Measurements from ENCODE around the gene AGRN.

DNA sequence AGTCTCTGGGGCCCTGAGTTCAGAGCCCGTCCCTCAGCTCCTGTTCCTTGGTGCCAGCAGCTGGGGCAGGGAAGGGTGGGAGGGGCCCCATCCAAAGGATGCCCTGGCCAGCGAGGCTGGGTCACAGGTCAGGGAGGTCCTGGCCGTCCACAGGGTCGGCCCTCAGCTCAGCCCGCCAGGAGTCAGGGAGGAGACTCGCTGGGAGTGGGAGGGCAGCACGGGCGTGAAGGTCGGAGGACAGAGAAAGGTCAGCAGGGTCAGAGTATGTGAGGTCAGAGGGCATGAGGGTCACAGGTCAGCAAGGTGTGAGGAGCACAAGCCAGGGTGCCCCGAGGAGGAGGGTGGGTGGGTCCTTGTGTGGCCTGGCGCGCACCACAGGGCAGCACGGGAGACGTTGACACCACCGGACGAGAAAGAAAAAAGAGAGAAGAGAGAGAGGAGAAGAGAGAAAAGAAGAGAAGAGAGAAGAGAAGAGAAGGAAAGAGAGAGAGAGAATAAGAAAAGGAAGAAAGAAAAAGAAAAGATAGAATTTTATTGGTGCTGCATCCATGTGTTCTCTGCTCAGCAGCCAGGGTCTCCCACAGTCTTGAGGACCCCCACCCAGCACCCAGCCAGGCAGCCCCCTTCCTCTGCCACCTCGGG, 45.1 kb upstream of the AGRN start:
- TF ChIP-seq EP300 (IDR thresholded peaks at IDR 0.05): no peak
- no peak for TF ChIP-seq POLR2A (IDR thresholded peaks at IDR 0.05)
- TF ChIP-seq, protein P1, sequence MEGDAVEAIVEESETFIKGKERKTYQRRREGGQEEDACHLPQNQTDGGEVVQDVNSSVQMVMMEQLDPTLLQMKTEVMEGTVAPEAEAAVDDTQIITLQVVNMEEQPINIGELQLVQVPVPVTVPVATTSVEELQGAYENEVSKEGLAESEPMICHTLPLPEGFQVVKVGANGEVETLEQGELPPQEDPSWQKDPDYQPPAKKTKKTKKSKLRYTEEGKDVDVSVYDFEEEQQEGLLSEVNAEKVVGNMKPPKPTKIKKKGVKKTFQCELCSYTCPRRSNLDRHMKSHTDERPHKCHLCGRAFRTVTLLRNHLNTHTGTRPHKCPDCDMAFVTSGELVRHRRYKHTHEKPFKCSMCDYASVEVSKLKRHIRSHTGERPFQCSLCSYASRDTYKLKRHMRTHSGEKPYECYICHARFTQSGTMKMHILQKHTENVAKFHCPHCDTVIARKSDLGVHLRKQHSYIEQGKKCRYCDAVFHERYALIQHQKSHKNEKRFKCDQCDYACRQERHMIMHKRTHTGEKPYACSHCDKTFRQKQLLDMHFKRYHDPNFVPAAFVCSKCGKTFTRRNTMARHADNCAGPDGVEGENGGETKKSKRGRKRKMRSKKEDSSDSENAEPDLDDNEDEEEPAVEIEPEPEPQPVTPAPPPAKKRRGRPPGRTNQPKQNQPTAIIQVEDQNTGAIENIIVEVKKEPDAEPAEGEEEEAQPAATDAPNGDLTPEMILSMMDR (IDR thresholded peaks at IDR 0.05): no peak

Data from ovary (tissue), 3 donors.